Liver (tissue), 9 donors: ENCODE results near the gene AK5. TPM values are rescaled to one million over a fixed set of nuclear protein-coding genes. Genes with fewer than 3 reads are reported as not detected.

Source experiments
- DNase-seq: peaks from one replicate; pipeline ENCODE4 v3.0.0-alpha.2; 2017; ENCODE audit warnings: low spot score
- H3K27ac ChIP-seq, 2 donors: one replicate each; pipeline ENCODE4 v1.7.0; 2013; ENCODE audit warnings: inconsistent platforms in 2 of 2, low read length in 2 of 2, control low read depth in 1 of 2, low read depth in 1 of 2, mild to moderate bottlenecking in 1 of 2
- H3K27me3 ChIP-seq, 4 donors: one replicate each; pipeline versions ENCODE4 v1.6.1 to v1.7.0; 2013; ENCODE audit warnings: low read length in 3 of 4, inconsistent platforms in 1 of 4, mild to moderate bottlenecking in 1 of 4, moderate library complexity in 1 of 4; ENCODE audit not compliant: control insufficient read depth in 4 of 4, insufficient read depth in 4 of 4
- H3K36me3 ChIP-seq, 4 donors: one replicate each; pipeline versions ENCODE4 v1.6.1 to v1.7.0; 2013; ENCODE audit warnings: low read length in 3 of 4, mild to moderate bottlenecking in 3 of 4, low read depth in 1 of 4, moderate library complexity in 1 of 4; ENCODE audit not compliant: control insufficient read depth in 4 of 4, insufficient read depth in 3 of 4
- H3K4me1 ChIP-seq, 4 donors: one replicate each; pipeline versions ENCODE4 v1.6.1 to v1.7.0; 2013; ENCODE audit warnings: low read length in 3 of 4, mild to moderate bottlenecking in 3 of 4, moderate library complexity in 1 of 4; ENCODE audit not compliant: control insufficient read depth in 4 of 4, insufficient read depth in 4 of 4
- H3K4me3 ChIP-seq, 3 donors: one replicate each; pipeline versions ENCODE4 v1.6.1 to v1.7.0; 2013; ENCODE audit warnings: low read length in 3 of 3, control low read depth in 1 of 3, low read depth in 1 of 3, mild to moderate bottlenecking in 1 of 3
- H3K9ac ChIP-seq, 2 donors: one replicate each; pipeline ENCODE4 v1.7.0; 2013; ENCODE audit warnings: low read length in 2 of 2, mild to moderate bottlenecking in 2 of 2, moderate library complexity in 2 of 2, control low read depth in 1 of 2, low read depth in 1 of 2
- H3K9me3 ChIP-seq, 4 donors: one replicate each; pipeline versions ENCODE4 v1.6.1 to v1.7.0; 2013; ENCODE audit warnings: low read length in 3 of 4; ENCODE audit not compliant: control insufficient read depth in 4 of 4
- EGR1 ChIP-seq, 2 donors: IDR thresholded peaks; 2 replicates each; pipeline ENCODE4 v1.6.1; 2016 to 2018; ENCODE audit warnings: antibody characterized with exemption in 2 of 2, low read depth in 2 of 2
- FOXA1 ChIP-seq: IDR thresholded peaks from 2 replicates; pipeline ENCODE4 v1.6.1; 2016; ENCODE audit warnings: antibody characterized with exemption
- FOXA2 ChIP-seq: IDR thresholded peaks from 2 replicates; pipeline ENCODE4 v1.6.1; 2016; ENCODE audit warnings: antibody characterized with exemption
- GABPA ChIP-seq, 2 donors: IDR thresholded peaks in 1 of 2; conservative IDR thresholded peaks in 1 of 2; 2 replicates each; pipeline ENCODE4 v1.6.1; 2016; ENCODE audit warnings: antibody characterized with exemption in 2 of 2, mild to moderate bottlenecking in 1 of 2, moderate library complexity in 1 of 2
- HNF4A ChIP-seq, 2 donors: conservative IDR thresholded peaks; 2 replicates each; pipeline ENCODE4 v1.6.1; 2016; ENCODE audit warnings: antibody characterized with exemption in 2 of 2, mild to moderate bottlenecking in 2 of 2
- HNF4G ChIP-seq: IDR thresholded peaks from 2 replicates; pipeline ENCODE4 v1.6.1; 2016; ENCODE audit warnings: antibody characterized with exemption
- JUND ChIP-seq, 2 donors: IDR thresholded peaks; 2 replicates each; pipeline ENCODE4 v1.6.1; 2016; ENCODE audit warnings: antibody characterized with exemption in 2 of 2
- NR2F2 ChIP-seq: IDR thresholded peaks from 2 replicates; pipeline ENCODE4 v1.6.1; 2016; ENCODE audit warnings: antibody characterized with exemption
- RAD21 ChIP-seq, 2 donors: IDR thresholded peaks; 2 replicates each; pipeline ENCODE4 v1.6.1; 2016; ENCODE audit warnings: antibody characterized with exemption in 2 of 2, mild to moderate bottlenecking in 2 of 2
- RXRA ChIP-seq, 2 donors: IDR thresholded peaks; 2 replicates each; pipeline ENCODE4 v1.6.1; 2017 to 2018; ENCODE audit warnings: antibody characterized with exemption in 2 of 2, mild to moderate bottlenecking in 1 of 2
- SP1 ChIP-seq: IDR thresholded peaks from 2 replicates; pipeline ENCODE4 v1.6.1; 2018; ENCODE audit warnings: antibody characterized with exemption, mild to moderate bottlenecking
- TAF1 ChIP-seq: conservative IDR thresholded peaks from 2 replicates; pipeline ENCODE4 v1.6.1; 2016; ENCODE audit warnings: antibody characterized with exemption, mild to moderate bottlenecking
- YY1 ChIP-seq: IDR thresholded peaks from 2 replicates; pipeline ENCODE4 v1.6.1; 2016; ENCODE audit warnings: antibody characterized with exemption, mild to moderate bottlenecking
- WGBS: extraction: QIAGEN DNeasy Blood & Tissue Kit; methylation state at CpG from one replicate; pipeline ENCODE4 v1.1.7; 2013; 5-methylcytosine and 5-hydroxymethylcytosine counted together
- polyA plus RNA-seq, 2 donors: library from polyadenylated mRNA; stranded (reverse) in 1 of 2; unstranded in 1 of 2; fragments of 200-250 nt in 1 of 2; fragments of >200 nt in 1 of 2; fragmentation: Nextera tagmentation in 1 of 2; extraction: Ambion mirVana in 1 of 2; gene quantifications; one replicate each; pipeline versions ENCODE4 v1.2.1 to v1.2.3, GENCODE V29; 2013 to 2015
- total RNA-seq, 2 donors: library from RNA; depleted of rRNA; stranded (reverse); fragments of >200 nt; gene quantifications; one replicate each; pipeline ENCODE4 v1.2.3, GENCODE V29; 2014
- TF ChIP-seq, protein P1 (sequence below): IDR thresholded peaks from 2 replicates; pipeline ENCODE4 v1.6.1; 2016; ENCODE audit warnings: antibody characterized with exemption
- TF ChIP-seq, protein P2 (sequence below): fragments of 150-350 bp; IDR thresholded peaks from 2 replicates; pipeline ENCODE4 v1.5.1; 2017; ENCODE audit warnings: improper control_type of control experiment, low read depth, low read length; ENCODE audit not compliant: missing input control
- TF ChIP-seq, protein P3 (sequence below): IDR thresholded peaks from 2 replicates; pipeline ENCODE4 v1.6.1; 2016; ENCODE audit warnings: antibody characterized with exemption
- TF ChIP-seq, protein P4 (sequence below): IDR thresholded peaks from 2 replicates; pipeline ENCODE4 v1.6.1; 2016; ENCODE audit warnings: antibody characterized with exemption, mild to moderate bottlenecking
- TF ChIP-seq, protein P5 (sequence below): IDR thresholded peaks from 2 replicates; pipeline ENCODE4 v1.6.1; 2016; ENCODE audit warnings: antibody characterized with exemption
- donor health status: healthy.
- donor health status: healthy.
- donor health status: healthy.
- donor health status: healthy.
- donor health status: healthy.

The AK5 gene
- total and polyA plus RNA-seq, 4 donors: 0.12 to 0.33 (median 0.23) TPM

DNA sequence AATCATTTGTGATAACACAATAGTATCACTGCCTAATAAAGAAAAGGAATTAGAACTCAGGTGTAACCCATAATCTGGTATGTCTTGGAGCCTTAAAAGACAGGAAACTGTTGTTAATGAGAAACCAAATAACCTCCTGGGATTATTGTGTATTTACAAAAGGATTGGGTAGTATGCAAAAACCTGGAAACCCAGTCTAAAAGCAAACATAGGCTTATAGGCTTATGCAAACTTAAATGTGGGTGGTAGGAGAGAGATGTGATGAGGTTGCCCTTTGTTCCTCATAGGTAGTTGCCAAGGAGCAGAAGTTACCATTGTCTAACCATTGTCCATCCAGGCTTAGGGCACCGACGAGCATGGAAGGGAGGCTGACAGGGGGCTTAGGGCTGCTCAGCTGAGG, 165.8 kb downstream of the AK5 start:
- H3K4me3 ChIP-seq: no peak overlapping the region
- H3K4me1 ChIP-seq: no peaks in the 10 kb centered on the region
- H3K27me3 ChIP-seq: no peaks in the 10 kb centered on the region
- TF ChIP-seq EGR1 (IDR thresholded peaks at IDR 0.05; ENCODE audit: low read depth in 2 of 2): no peak
- TF ChIP-seq HNF4G: no peak
- TF ChIP-seq, protein P1, sequence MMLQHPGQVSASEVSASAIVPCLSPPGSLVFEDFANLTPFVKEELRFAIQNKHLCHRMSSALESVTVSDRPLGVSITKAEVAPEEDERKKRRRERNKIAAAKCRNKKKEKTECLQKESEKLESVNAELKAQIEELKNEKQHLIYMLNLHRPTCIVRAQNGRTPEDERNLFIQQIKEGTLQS: no peak
- TF ChIP-seq RXRA (IDR thresholded peaks at IDR 0.05): no peak
- no peak for TF ChIP-seq FOXA2
- no peak for TF ChIP-seq RAD21 (IDR thresholded peaks at IDR 0.05)
- TF ChIP-seq HNF4A (conservative IDR thresholded peaks at IDR 0.05): no peak
- TF ChIP-seq NR2F2: no peak
- no peak for TF ChIP-seq GABPA (IDR thresholded peaks at IDR 0.05 in 1 of 2, conservative IDR thresholded peaks at IDR 0.05 in 1 of 2)
- TF ChIP-seq TAF1: no peak
- no peak overlapping the region for H3K9ac ChIP-seq
- no peaks in the 10 kb centered on the region for H3K36me3 ChIP-seq
- no peak for DNase-seq
- 77% methylated on average over 2 of the region's 2 CpGs for WGBS
- no peak overlapping the region for H3K27ac ChIP-seq
- H3K9me3 ChIP-seq: no peaks in the 10 kb centered on the region

DNA sequence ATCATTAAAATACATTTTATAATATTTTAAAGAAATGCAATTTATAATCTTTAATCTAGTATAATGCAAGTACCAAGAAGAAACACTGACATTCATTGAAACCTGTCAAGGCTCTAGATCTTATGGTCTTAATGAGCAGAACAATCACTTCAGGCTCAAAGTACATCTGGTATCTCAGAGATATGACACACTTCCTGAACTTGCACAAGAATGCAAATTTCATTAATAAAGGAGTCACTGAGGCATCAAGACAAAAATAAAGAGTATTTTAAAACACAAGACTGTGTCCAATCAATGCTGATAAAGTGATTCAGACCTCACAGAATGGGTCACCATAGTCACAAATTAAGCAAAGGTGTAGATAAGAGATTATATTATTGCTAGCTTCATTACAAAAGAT, 178.1 kb downstream of the AK5 start:
- H3K27ac ChIP-seq: no peak overlapping the region

More for the DNA sequence above, 178.1 kb downstream of the AK5 start:
- no peak overlapping the region for H3K9ac ChIP-seq
- H3K4me1 ChIP-seq: no peaks in the 10 kb centered on the region
- no peak for DNase-seq
- H3K4me3 ChIP-seq: no peak overlapping the region
- no peaks in the 10 kb centered on the region for H3K9me3 ChIP-seq
- peaks cover 0 to 5% (median 0%) of the 10 kb centered on the region in 4 donors for H3K27me3 ChIP-seq
- TF ChIP-seq YY1: no peak
- no peak for TF ChIP-seq SP1
- TF ChIP-seq, protein P2, sequence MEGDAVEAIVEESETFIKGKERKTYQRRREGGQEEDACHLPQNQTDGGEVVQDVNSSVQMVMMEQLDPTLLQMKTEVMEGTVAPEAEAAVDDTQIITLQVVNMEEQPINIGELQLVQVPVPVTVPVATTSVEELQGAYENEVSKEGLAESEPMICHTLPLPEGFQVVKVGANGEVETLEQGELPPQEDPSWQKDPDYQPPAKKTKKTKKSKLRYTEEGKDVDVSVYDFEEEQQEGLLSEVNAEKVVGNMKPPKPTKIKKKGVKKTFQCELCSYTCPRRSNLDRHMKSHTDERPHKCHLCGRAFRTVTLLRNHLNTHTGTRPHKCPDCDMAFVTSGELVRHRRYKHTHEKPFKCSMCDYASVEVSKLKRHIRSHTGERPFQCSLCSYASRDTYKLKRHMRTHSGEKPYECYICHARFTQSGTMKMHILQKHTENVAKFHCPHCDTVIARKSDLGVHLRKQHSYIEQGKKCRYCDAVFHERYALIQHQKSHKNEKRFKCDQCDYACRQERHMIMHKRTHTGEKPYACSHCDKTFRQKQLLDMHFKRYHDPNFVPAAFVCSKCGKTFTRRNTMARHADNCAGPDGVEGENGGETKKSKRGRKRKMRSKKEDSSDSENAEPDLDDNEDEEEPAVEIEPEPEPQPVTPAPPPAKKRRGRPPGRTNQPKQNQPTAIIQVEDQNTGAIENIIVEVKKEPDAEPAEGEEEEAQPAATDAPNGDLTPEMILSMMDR: no peak
- TF ChIP-seq, protein P3, sequence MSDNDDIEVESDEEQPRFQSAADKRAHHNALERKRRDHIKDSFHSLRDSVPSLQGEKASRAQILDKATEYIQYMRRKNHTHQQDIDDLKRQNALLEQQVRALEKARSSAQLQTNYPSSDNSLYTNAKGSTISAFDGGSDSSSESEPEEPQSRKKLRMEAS: no peak
- TF ChIP-seq, protein P4, sequence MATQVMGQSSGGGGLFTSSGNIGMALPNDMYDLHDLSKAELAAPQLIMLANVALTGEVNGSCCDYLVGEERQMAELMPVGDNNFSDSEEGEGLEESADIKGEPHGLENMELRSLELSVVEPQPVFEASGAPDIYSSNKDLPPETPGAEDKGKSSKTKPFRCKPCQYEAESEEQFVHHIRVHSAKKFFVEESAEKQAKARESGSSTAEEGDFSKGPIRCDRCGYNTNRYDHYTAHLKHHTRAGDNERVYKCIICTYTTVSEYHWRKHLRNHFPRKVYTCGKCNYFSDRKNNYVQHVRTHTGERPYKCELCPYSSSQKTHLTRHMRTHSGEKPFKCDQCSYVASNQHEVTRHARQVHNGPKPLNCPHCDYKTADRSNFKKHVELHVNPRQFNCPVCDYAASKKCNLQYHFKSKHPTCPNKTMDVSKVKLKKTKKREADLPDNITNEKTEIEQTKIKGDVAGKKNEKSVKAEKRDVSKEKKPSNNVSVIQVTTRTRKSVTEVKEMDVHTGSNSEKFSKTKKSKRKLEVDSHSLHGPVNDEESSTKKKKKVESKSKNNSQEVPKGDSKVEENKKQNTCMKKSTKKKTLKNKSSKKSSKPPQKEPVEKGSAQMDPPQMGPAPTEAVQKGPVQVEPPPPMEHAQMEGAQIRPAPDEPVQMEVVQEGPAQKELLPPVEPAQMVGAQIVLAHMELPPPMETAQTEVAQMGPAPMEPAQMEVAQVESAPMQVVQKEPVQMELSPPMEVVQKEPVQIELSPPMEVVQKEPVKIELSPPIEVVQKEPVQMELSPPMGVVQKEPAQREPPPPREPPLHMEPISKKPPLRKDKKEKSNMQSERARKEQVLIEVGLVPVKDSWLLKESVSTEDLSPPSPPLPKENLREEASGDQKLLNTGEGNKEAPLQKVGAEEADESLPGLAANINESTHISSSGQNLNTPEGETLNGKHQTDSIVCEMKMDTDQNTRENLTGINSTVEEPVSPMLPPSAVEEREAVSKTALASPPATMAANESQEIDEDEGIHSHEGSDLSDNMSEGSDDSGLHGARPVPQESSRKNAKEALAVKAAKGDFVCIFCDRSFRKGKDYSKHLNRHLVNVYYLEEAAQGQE: no peak
- TF ChIP-seq EGR1 (IDR thresholded peaks at IDR 0.05; ENCODE audit: low read depth in 2 of 2): no peak
- TF ChIP-seq JUND (IDR thresholded peaks at IDR 0.05): no peak
- no peak for TF ChIP-seq RXRA (IDR thresholded peaks at IDR 0.05)
- TF ChIP-seq, protein P1: no peak
- no peak for TF ChIP-seq HNF4A (conservative IDR thresholded peaks at IDR 0.05)
- no peak for TF ChIP-seq FOXA1
- TF ChIP-seq, protein P5, sequence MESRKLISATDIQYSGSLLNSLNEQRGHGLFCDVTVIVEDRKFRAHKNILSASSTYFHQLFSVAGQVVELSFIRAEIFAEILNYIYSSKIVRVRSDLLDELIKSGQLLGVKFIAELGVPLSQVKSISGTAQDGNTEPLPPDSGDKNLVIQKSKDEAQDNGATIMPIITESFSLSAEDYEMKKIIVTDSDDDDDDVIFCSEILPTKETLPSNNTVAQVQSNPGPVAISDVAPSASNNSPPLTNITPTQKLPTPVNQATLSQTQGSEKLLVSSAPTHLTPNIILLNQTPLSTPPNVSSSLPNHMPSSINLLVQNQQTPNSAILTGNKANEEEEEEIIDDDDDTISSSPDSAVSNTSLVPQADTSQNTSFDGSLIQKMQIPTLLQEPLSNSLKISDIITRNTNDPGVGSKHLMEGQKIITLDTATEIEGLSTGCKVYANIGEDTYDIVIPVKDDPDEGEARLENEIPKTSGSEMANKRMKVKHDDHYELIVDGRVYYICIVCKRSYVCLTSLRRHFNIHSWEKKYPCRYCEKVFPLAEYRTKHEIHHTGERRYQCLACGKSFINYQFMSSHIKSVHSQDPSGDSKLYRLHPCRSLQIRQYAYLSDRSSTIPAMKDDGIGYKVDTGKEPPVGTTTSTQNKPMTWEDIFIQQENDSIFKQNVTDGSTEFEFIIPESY: no peak
- TF ChIP-seq HNF4G: no peak
- TF ChIP-seq GABPA (IDR thresholded peaks at IDR 0.05 in 1 of 2, conservative IDR thresholded peaks at IDR 0.05 in 1 of 2): no peak
- TF ChIP-seq NR2F2: no peak
- TF ChIP-seq RAD21 (IDR thresholded peaks at IDR 0.05): no peak
- TF ChIP-seq FOXA2: no peak
- no peak for TF ChIP-seq TAF1
- no peaks in the 10 kb centered on the region for H3K36me3 ChIP-seq
